LNCAP (cell line): ENCODE data around the gene ACOX2.

Source experiments
- TF ChIP-seq, protein P1 (sequence below): fragments of 450-650 bp; IDR thresholded peaks from 2 replicates; pipeline ENCODE4 v1.5.1; 2017; ENCODE audit warnings: mild to moderate bottlenecking

Gene ACOX2

DNA sequence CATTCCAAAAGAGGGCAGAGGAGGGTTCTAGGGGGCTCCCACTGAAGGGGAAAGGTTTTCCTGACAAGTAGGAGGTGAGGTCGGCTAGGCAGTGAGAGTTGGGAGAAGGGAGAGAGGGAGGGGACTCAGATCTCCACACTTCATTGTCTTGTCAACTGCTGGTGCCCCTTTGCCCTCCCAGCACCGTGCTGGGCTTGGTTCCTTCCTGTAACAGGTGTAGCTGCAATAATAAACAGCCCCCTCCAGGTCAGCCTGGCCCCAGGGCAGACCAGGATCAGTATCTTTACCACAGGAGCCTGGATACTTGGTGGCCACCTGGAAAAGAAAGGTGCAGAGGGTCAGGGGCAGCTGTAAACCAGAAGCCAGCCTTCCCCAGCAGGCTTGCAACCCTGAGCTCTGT, 48.0 kb downstream of the ACOX2 start:
- TF ChIP-seq, protein P1, sequence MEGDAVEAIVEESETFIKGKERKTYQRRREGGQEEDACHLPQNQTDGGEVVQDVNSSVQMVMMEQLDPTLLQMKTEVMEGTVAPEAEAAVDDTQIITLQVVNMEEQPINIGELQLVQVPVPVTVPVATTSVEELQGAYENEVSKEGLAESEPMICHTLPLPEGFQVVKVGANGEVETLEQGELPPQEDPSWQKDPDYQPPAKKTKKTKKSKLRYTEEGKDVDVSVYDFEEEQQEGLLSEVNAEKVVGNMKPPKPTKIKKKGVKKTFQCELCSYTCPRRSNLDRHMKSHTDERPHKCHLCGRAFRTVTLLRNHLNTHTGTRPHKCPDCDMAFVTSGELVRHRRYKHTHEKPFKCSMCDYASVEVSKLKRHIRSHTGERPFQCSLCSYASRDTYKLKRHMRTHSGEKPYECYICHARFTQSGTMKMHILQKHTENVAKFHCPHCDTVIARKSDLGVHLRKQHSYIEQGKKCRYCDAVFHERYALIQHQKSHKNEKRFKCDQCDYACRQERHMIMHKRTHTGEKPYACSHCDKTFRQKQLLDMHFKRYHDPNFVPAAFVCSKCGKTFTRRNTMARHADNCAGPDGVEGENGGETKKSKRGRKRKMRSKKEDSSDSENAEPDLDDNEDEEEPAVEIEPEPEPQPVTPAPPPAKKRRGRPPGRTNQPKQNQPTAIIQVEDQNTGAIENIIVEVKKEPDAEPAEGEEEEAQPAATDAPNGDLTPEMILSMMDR = no peak

DNA sequence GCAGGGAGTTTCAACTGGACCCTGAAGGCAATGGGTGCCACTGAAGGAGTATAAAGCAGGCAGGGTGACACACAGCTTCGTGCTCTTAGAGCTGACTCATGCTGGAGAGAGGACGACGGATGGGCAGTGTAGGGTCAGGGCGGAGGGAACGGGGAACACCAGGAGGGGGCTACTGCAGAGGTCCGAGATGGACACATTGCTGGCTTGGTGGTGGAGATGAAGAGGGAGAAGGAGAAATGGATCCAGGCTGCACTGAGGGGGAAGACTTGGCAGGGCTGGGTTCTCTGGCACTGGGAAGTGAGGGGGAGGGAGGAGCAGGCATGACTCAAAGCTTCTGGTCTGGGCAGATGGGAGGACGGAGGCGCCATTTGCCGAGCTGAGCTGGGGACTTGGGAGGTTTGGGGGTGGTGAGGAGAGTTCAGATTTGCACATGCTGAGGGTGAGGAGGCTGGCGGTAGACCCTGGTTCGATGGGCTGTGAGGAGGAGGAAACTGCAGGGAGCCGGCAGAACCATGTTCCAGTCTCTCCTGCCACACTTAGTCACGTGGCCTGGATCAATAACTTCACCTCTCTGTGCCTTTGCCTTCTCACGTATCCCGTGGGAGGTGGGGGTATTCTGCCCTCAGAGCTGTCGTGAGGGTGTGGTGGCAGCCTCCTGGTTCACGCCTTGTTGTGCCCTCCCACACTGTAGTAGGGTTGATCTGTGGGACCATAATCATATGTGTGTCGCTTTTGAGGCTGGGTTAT, 49.7 kb downstream of the ACOX2 start:
- TF ChIP-seq, protein P1 = no peak

DNA sequence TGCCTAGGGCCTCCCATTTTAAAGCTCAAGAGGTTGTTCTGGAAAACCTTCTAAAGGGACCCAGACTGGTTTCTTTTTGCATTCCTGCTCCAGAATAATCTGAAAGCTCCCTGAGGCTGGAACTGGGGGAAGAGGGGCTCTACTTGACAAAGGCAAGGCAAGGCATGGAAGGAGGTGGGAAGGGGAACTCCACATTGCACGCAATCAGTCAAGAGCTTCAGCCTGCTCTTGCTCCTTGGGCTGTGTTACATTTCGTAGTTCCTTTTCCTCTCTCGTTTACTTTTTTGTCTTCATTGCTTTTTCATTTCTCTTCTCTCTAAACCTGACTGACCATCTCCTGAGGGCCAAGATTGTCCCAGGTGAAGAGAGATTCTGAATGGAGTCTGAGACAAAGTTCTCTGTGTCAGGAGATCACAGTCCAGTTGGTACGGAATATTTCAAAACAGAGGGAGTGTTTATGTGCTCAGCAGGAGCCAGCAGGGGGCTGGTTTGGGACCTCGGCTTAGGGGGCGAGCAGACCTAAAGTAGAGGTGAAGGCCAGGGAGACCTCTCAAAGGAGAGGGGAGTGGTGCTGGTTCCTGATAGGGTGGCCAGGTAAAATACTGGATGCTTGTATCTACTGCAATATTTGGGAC, 51.1 kb downstream of the ACOX2 start:
- TF ChIP-seq, protein P1 = no peak

- TF ChIP-seq, protein P1 = no peak
These were observed 52.3 kb downstream of the ACOX2 start for GRCh38 chr3:58484722-58485069.

DNA sequence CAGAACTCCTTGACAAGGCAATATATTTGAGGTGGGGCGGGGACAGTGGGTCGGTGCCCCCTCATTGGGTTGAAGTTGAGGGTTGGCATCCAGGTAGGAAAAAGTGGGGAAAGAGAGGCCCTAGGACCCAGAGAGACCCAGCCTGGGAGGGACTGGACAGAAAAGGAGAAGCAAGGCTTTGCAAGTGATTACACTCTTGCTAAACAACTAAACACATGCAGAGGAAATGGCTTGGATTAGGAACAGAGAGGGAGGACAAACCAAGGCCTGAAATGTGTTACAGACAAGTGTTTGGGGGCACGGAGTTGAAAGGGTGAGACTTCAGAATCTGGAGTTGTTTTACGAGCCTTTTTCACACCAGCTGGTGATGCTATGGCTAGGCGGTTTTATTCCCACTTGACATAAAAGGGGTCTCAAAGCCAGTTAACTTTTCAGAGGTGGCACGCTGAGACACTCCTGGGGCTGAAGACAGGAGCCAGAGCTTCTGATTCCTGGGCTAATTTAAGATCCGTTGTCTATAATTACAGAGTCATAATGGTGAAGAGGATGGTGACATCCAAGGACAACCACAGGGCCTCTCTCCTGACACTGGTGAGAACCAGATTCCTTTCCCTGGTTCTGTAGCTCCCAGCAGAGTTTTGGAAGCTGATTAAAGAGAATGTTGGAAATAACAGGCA, 52.8 kb downstream of the ACOX2 start:
- TF ChIP-seq, protein P1 = no peak

DNA sequence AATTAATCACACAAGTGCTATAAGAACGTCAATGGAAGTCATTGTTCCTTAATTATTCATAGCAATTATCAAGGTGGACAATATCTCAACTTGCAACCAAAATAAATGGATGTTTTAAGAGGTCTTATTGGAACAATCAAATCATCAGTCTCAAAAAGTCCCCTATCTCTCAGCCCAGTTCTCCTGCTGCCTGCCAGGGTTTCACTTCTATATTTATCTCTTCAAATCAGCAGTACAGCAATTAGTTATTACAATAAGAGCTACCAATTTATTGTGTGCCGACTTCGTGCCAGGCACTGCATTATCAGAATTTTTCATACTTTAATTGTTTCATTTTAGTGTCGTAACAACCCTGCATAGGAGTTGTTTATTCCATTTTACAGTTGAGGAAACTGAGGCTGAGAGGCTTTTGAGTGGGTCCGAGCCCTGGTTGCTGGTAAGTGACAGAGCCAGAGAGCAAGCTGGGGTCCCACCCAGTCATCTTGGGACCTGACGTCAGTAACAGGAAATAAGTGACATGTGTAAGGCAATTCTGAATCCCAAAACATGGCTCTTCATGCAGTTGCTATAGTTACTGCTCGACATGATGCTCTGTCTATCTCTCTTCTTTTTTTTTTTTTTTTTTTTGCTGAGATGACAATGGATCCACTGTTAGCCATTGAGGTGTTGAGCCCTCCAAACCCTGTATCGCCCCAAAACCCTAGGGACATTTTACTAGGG, 53.9 kb downstream of the ACOX2 start:
- TF ChIP-seq, protein P1 = no peak

- TF ChIP-seq, protein P1 = no peak
These were observed 56.7 kb downstream of the ACOX2 start for GRCh38 chr3:58480309-58480708.
